A673 (cell line): ENCODE data around the gene MXD1. TPM values are rescaled to one million over a fixed set of nuclear protein-coding genes. Genes with fewer than 3 reads are reported as not detected.

Experiments used
- BruUV-seq: library from RNA; stranded (reverse); fragments of 400-500 nt; replicated peaks from 2 replicates; lab custom pipeline; 2021; lab: Mats Ljungman, UMichigan
- CTCF ChIA-PET: fragments of 300-600 bp; sonication (Branson Sonifier 250); formaldehyde crosslinking; loops from one replicate; lab custom pipeline; 2022; ENCODE audit warnings: antibody characterized with exemption; lab: Charles Lee
- POLR2A ChIA-PET: fragments of 300-600 bp; sonication (Branson Sonifier 250); formaldehyde crosslinking; loops from one replicate; lab custom pipeline; 2022; ENCODE audit warnings: antibody characterized with exemption; ENCODE audit not compliant: low non-redundant PET; lab: Charles Lee
- DNase-seq: peaks from one replicate; pipeline ENCODE4 v3.0.0-alpha.2; 2015; ENCODE audit warnings: low spot score
- H3K27ac ChIP-seq: fragments of 200-600 bp; sonication (generic); 2 replicates; pipeline ENCODE4 v1.5.1; 2016; ENCODE audit warnings: mixed run types, low read depth, mild to moderate bottlenecking, mixed read lengths, antibody characterized with exemption, low read length; ENCODE audit not compliant: poor library complexity, severe bottlenecking
- H3K27me3 ChIP-seq: fragments of 200-600 bp; sonication (generic); replicated peaks from 2 replicates; pipeline ENCODE4 v1.6.1; 2017; ENCODE audit warnings: mixed run types, low read depth, mild to moderate bottlenecking, mixed read lengths, antibody characterized with exemption, low read length; ENCODE audit not compliant: insufficient read depth, poor library complexity
- H3K36me3 ChIP-seq: fragments of 200-600 bp; sonication (generic); 2 replicates; pipeline ENCODE4 v1.6.1; 2016; ENCODE audit warnings: mixed run types, mild to moderate bottlenecking, mixed read lengths, antibody characterized with exemption, low read length; ENCODE audit not compliant: insufficient read depth, poor library complexity, severe bottlenecking
- H3K4me1 ChIP-seq: fragments of 200-600 bp; sonication (generic); 2 replicates; pipeline ENCODE4 v1.6.1; 2017; ENCODE audit warnings: mixed run types, mild to moderate bottlenecking, mixed read lengths, antibody characterized with exemption, low read length; ENCODE audit not compliant: insufficient read depth, poor library complexity, severe bottlenecking
- H3K4me3 ChIP-seq: fragments of 200-600 bp; sonication (generic); 2 replicates; pipeline ENCODE4 v1.5.1; 2016; ENCODE audit warnings: low read depth, mixed run types, mild to moderate bottlenecking, mixed read lengths, low read length; ENCODE audit not compliant: poor library complexity, severe bottlenecking
- H3K9me3 ChIP-seq: fragments of 200-600 bp; sonication (generic); 2 replicates; pipeline ENCODE4 v1.6.1; 2016; ENCODE audit warnings: mixed run types, low read depth, mild to moderate bottlenecking, mixed read lengths, antibody characterized with exemption, low read length; ENCODE audit not compliant: poor library complexity, severe bottlenecking
- CTCF ChIP-seq: fragments of 300-800, 200-600 bp; sonication (generic); conservative IDR thresholded peaks from 2 replicates; pipeline ENCODE4 v1.5.1; 2017; ENCODE audit warnings: low read depth, mild to moderate bottlenecking, antibody characterized with exemption, low read length, moderate library complexity, mixed read lengths
- EZH2 ChIP-seq: fragments of 200-600 bp; sonication (generic); IDR thresholded peaks from 2 replicates; pipeline ENCODE4 v1.6.1; 2017; ENCODE audit warnings: borderline replicate concordance, low read depth, mild to moderate bottlenecking, mixed read lengths, antibody characterized with exemption, low read length; ENCODE audit not compliant: poor library complexity, severe bottlenecking
- intact Hi-C: fragments of 100-400 bp; cut with micrococcal nuclease; formaldehyde crosslinking; loops from one replicate; pipeline ENCODE4 v1.10.0; 2022; ENCODE audit not compliant: unreplicated experiment
- total RNA-seq: library from RNA; stranded (reverse); gene quantifications from 2 replicates; pipeline ENCODE4 v1.2.3, GENCODE V29; 2021

Gene MXD1
- total RNA-seq, 1 experiment from 2014 or later, result 3.7 TPM

DNA sequence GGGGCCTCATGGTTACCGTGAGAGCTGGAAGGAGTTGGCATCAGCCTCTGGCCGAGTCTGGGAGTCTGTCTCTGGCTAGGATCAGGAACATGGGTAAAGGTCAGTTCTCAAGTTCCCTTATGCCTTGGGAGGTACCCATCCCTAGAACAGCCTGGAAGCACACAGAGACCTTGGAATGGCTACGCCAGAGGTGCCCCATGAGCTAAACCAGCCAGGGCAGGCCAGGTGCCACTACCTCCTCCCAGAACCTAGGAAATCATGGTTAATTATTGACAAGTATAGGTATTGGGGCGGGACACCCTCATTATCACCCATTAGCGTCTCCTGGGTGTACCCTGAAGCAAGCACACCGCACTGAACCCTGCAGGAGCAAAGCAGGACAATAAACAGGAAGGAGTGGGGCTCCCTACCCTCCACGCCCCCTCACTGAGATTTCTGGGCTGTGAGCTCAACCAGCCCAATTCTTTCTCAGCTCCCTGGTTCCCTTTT is 49.5 kb downstream of the MXD1 start:
- no peaks in the 10 kb centered on the region for H3K36me3 ChIP-seq
- intact Hi-C loops, result no loop called here

DNA sequence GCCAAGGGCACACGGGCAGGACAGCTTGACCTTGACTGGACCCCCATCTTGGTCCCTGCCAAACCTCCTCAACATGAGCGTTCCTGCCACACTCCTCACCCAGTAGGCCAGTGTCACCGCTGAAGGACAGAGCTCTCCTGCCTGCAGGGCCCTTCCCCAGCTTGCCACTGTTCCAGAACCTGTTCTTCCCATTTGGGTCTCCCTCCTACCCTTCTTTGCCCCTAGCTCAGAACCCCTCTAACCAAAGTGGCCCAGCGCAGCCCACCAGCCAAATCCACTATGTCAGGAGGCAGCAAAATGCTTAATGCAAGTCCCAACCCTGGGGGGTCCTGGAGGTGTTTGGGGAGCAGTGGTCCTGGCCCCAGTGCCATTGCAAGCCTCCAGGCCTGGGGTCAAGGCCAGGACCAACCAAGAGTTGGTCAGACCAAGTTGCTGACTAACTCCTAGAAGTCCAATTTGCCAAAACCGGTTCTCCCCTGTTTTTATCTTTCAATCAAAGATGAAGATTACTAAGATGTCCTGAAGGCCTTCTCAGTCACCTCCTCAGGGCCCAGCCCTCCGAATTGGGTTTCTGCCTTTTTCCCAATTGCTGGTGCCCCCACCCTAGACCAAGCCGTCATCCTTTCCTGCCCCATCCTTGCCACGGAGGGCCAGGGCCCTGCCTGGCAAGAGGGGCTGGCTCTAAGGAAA is 51.0 kb downstream of the MXD1 start:
- Histone ChIP-seq H3K4me3 (no peak overlapping the region), H3K4me1 (no peaks in the 10 kb centered on the region), H3K27ac (no peak overlapping the region), H3K27me3 (no peaks in the 10 kb centered on the region), H3K36me3 (no peaks in the 10 kb centered on the region), H3K9me3 (no peaks in the 10 kb centered on the region)
- no TSS peak for BruUV-seq
- ChIA-PET POLR2A (no interaction called here), CTCF (no interaction called here)
- intact Hi-C loops, result no loop called here
- TF ChIP-seq CTCF (no peak), EZH2 (no peak)
- DNase-seq, result no peak

More for the DNA sequence above, 49.5 kb downstream of the MXD1 start:
- no peaks in the 10 kb centered on the region for H3K9me3 ChIP-seq
- H3K27me3 ChIP-seq, result no peaks in the 10 kb centered on the region
- ChIA-PET CTCF (no interaction called here), POLR2A (interaction anchor here (0.6 kb wide), 1 partner anchor 474 kb away, joined by 3 read pairs; no protein-coding TSS in a partner anchor)
- H3K4me3 ChIP-seq, result no peak overlapping the region
- H3K27ac ChIP-seq, result no peak overlapping the region
- TF ChIP-seq EZH2 (no peak), CTCF (no peak)
- no TSS peak for BruUV-seq
- no peak for DNase-seq
- H3K4me1 ChIP-seq, result no peaks in the 10 kb centered on the region

DNA sequence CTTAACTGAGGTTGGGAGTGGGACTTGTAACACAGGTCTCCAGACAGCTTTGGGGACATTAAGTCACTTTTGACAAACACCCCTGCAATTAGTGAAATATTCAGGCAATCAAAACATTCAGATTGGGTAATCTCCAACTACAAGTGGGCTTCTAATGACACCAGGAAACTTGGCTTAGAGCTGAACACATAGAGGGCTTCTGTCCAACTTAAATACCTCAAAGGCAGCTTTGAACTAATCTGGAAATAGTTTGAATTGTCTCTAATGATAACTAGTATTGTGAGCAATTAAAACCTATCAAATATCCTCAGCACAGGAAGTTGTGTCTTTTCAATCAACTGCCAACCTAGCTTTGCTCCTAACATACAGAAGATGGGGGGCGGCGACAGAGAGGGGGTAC is 51.6 kb downstream of the MXD1 start:
- POLR2A ChIA-PET, result no interaction called here
- TF ChIP-seq CTCF, result no peak
- TF ChIP-seq EZH2, result no peak
- BruUV-seq, result no TSS peak
- Histone ChIP-seq H3K4me1 (no peaks in the 10 kb centered on the region), H3K27me3 (no peaks in the 10 kb centered on the region), H3K9me3 (no peaks in the 10 kb centered on the region), H3K27ac (no peak overlapping the region), H3K4me3 (no peak overlapping the region), H3K36me3 (no peaks in the 10 kb centered on the region)
- no peak for DNase-seq
- intact Hi-C loops, result no loop called here
- CTCF ChIA-PET, result no interaction called here
